GM12874 (cell line): Measurements from ENCODE around the gene AKTIP.

Experiments
- TF ChIP-seq, protein P1 (sequence below): IDR thresholded peaks from 2 replicates; pipeline ENCODE4 v1.5.1; 2011; ENCODE audit warnings: low read depth, mild to moderate bottlenecking, control low read depth, low read length, moderate library complexity; ENCODE audit not compliant: insufficient read depth

The AKTIP gene

DNA sequence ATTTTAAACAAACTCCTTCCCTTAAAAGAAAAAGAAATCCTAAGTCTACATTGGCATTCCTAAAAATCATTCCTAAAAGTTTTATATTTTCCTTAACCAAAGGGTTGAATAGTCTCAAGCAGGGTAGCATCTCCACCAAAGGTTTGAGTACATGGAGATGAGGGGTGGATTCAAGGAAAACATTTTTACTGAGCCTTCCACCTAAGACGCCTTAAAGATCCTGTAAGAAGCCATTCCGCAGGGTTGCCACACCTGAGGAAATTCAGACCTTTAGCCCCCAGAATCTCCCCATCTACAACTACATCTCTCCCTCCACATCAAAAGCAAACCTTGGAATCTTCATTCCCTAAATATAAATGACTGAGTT, 7.7 kb upstream of the AKTIP start:
- TF ChIP-seq, protein P1, sequence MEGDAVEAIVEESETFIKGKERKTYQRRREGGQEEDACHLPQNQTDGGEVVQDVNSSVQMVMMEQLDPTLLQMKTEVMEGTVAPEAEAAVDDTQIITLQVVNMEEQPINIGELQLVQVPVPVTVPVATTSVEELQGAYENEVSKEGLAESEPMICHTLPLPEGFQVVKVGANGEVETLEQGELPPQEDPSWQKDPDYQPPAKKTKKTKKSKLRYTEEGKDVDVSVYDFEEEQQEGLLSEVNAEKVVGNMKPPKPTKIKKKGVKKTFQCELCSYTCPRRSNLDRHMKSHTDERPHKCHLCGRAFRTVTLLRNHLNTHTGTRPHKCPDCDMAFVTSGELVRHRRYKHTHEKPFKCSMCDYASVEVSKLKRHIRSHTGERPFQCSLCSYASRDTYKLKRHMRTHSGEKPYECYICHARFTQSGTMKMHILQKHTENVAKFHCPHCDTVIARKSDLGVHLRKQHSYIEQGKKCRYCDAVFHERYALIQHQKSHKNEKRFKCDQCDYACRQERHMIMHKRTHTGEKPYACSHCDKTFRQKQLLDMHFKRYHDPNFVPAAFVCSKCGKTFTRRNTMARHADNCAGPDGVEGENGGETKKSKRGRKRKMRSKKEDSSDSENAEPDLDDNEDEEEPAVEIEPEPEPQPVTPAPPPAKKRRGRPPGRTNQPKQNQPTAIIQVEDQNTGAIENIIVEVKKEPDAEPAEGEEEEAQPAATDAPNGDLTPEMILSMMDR, result no peak

DNA sequence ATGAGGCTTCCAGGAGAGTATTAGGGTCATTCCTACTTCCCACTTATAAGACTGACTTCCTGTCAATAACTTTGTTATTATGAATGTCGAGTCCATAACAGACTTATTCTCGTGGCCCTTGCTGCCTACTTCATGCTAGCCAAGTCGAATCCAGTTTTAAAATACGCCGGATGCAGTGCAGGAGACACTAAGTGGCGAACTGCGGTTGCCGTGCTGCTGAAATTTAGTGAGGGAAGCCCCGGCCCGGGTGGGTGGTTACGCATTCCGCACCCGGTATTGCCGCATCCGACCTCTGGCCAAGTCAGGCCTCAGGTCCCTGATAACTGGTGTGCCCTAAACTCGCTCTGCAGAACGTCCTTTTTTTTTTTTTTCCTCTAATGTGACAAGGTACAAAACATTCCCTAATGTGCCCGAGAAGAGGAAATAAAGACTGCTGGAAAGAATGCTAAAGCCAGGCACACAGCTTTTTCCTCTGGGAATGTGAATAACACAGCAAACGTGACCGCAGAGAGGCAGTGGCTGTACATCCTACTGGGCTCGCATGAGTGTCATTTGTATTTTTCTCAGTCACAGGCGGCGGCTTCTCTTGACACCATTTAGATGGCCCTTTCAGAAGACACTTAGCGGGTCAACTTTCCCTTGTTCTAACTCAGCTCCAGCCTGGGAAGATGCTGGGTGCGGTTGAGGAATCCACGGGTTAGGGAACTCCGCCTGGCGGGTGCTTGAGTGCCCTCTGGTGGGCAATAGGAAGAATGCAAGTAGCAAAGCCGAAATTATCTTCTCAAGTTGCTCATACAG, 7.1 kb upstream of the AKTIP start:
- TF ChIP-seq, protein P1, result peak; percentile 83

DNA sequence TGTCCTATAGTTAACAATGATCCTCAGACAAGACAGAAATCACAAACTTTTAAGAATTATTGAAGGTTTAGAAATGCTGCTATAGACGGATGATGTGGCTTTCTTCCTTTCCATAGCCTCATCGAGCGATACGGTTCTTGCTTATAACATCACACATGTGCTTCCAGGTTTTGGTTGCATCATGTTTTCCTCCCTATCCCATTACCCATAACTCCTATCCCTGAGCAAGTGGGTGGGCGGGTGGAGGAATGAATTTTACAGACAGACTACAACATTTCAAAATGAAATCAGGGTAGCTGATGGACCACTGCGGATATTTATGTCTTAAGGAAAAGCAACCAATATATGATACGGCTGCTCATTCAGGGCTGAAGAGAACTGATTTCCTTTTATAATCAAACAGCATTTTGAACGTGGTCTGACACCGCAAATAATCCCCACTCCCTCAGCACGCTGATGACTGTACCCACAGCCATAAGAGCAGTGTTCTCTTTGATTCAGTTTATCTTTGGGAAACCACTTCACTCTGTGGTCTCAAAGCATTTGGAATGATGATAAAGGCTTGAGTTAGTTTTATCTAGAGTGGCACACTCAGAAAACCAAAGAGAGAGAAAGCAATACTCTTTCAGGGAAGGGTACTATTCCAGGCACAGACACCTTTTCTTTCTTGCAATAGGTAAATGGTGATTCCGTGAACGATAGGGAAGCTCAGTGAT, 4.6 kb upstream of the AKTIP start:
- TF ChIP-seq, protein P1, result no peak

DNA sequence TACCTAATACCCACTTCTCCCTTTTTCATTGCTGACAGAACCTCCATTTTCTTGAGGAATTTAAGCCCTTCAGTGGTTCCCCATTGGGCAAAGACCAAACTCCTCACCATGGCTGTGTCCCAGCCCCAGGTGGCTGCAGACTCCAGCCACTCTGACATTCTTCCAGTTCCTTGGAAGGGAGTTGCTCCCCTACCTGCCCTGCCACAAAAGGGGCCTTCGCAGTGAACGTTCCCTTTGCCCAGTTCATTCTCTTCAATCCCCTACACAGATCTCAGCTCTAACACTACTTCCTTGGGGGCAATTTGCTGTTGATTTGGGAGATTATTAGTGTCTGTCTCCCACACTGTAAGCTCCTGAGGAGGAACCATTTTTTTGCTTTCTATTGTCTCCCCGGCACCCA, 3.2 kb upstream of the AKTIP start:
- TF ChIP-seq, protein P1, result no peak

DNA sequence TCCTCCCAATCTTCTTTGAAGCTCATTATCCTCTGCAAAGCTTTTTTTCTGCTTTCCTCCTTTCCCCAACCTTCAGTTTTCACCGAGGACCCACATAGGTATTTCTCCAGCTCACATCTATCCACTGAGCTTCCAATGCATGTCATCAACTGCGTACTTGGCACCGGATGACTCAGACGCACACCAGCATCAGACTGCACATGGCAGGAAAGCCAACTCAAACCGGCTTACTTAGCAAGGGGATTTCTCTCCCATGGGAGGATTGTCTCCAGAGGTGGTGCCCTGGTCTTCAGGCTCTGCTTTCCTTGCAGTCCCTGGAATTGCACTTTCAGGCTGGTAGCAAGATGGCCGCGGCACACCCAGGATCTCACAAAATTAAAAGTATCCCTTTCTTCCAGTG, 1.7 kb upstream of the AKTIP start:
- TF ChIP-seq, protein P1, result no peak

DNA sequence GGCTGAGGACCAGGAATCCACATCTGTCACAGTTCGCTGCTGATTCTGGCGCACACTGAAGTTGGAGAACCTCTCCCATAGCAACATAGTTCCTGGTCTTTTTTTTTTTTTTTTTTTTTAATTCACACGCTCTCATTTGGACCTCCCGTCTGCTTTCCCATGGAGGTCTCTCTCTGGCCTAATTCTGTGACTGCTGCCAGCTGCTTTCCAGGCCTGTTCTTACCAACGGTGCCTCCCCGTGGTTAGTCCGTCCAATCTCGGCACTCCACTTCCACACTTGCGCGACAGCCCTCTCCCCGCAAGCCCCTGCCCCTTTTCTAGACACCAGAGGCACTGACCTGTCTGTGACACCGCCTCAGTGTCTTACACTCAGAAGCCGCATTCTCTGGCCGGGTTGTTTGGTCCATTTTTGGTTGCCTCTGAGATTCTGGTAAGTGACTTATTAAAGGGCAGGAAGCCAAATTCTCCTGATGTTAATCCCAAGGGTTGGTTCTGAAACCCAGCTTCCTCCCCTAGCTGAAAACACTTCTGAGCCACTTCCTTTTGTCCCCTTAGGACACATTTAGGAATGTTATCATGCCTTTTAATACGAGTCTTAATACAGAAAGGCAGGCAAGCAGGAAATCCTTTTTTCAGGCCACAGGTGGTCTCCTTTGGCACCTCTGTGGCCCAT, 1.1 kb upstream of the AKTIP start:
- TF ChIP-seq, protein P1, result no peak

DNA sequence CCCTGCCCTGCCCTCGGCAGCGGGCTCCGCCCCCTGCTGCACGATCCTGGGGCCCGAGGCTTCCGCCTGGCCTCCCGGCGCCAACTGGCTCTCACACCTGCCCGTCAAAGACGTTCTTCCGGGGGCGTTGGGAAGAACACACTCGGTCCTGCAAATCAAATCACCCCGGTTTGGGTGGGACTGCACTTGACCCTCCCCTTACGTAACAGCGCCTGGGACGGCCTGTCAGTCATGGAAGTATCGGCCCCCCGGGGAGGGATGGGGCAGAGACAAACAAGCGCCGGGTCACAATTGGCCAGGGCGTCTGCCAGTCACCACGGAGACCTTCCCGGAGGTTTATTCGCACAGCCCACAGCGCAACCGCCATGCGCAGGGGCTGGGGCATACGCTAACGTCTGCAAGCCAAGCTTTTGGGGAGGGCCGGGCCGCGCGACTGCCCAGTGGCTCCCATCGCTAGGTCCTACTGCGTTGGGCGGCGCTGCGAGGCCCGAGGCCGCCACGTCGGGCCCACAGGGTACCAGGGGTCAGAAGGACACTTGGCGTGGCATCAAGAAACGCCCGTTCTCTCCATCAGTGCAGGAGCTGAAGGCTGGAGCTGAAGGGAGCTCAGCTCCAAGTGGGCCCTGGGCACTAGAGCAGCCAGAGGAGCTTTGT, 388 bp upstream of the AKTIP start:
- TF ChIP-seq, protein P1, result no peak
